T-helper 2 cell (primary cell): Measurements from ENCODE around the gene HOXD3.

ENCODE experiments used
- DNase-seq, 5 experiments: peaks; one replicate each; pipeline versions ENCODE4 v3.0.0 to v3.0.0-alpha.2; 2012 to 2022

Gene HOXD3

GRCh38 chr2:176178038-176178756 lies 21.1 kb downstream of the HOXD3 start:
- DNase-seq = no peak

GRCh38 chr2:176178757-176179295 lies 21.7 kb downstream of the HOXD3 start:
- no peak for DNase-seq

GRCh38 chr2:176181551-176181950 lies 24.4 kb downstream of the HOXD3 start:
- DNase-seq = no peak

GRCh38 chr2:176182671-176183070 lies 25.6 kb downstream of the HOXD3 start:
- DNase-seq = no peak

GRCh38 chr2:176184749-176185148 lies 27.6 kb downstream of the HOXD3 start:
- DNase-seq = no peak

GRCh38 chr2:176186024-176186423 lies 28.9 kb downstream of the HOXD3 start:
- no peak for DNase-seq

- DNase-seq = no peak
Measured at GRCh38 chr2:176187200-176187898, 30.2 kb downstream of the HOXD3 start.

- DNase-seq = no peak
Measured at GRCh38 chr2:176187899-176188773, 31.0 kb downstream of the HOXD3 start, which contains the start of gene HOXD1. Gene HOXD1 (plus strand): TSS chr2:176188668. CDS start chr2:176188802, 134 bp downstream.

- DNase-seq = no peak
Measured at GRCh38 chr2:176188774-176189680, 31.9 kb downstream of the HOXD3 start.

GRCh38 chr2:176189681-176190641 lies 32.9 kb downstream of the HOXD3 start:
- DNase-seq = no peak

GRCh38 chr2:176192351-176192750 lies 35.2 kb downstream of the HOXD3 start:
- DNase-seq = no peak

- DNase-seq = no peak
Measured at GRCh38 chr2:176193048-176193447, 35.9 kb downstream of the HOXD3 start.

- DNase-seq = no peak
Measured at GRCh38 chr2:176199902-176200301, 42.8 kb downstream of the HOXD3 start.

GRCh38 chr2:176200971-176201370 lies 43.9 kb downstream of the HOXD3 start:
- no peak for DNase-seq

GRCh38 chr2:176202491-176202890 lies 45.4 kb downstream of the HOXD3 start:
- DNase-seq = no peak

- no peak for DNase-seq
Measured at GRCh38 chr2:176205126-176205525, 48.0 kb downstream of the HOXD3 start.

GRCh38 chr2:176206136-176206535 lies 49.0 kb downstream of the HOXD3 start:
- no peak for DNase-seq

GRCh38 chr2:176206682-176207081 lies 49.6 kb downstream of the HOXD3 start:
- no peak for DNase-seq

GRCh38 chr2:176211110-176211509 lies 54.0 kb downstream of the HOXD3 start:
- DNase-seq = no peak

GRCh38 chr2:176212276-176212675 lies 55.2 kb downstream of the HOXD3 start:
- no peak for DNase-seq

- DNase-seq = no peak
Measured at GRCh38 chr2:176213406-176213805, 56.3 kb downstream of the HOXD3 start.
